Astrocyte (in vitro differentiated cells and primary cell): Measurements from ENCODE around the gene KIAA1549.

Experiments
- CTCF ChIP-seq: IDR thresholded peaks from 2 replicates; pipeline ENCODE4 v1.5.1; 2011; ENCODE audit warnings: low read depth, mild to moderate bottlenecking, inconsistent platforms, low read length, moderate library complexity; ENCODE audit not compliant: insufficient read depth
- EZH2 ChIP-seq: IDR thresholded peaks from 2 replicates; pipeline ENCODE4 v1.6.1; 2012; ENCODE audit warnings: mild to moderate bottlenecking, low read length, inconsistent platforms; ENCODE audit not compliant: insufficient read depth

GRCh38 chr7:138992052-138992531, 10.9 kb upstream of the KIAA1549 start:
- no peak for TF ChIP-seq EZH2
- TF ChIP-seq CTCF, result no peak
